K562 (cell line): ENCODE data around the gene PTGES3L. TPM values are rescaled to one million over a fixed set of nuclear protein-coding genes. Genes with fewer than 3 reads are reported as not detected.

Experiments
- BCL6 ChIP-seq: fragments of 250-450 bp; sonication (Bioruptor Pico); IDR thresholded peaks from 2 replicates; pipeline ENCODE4 v1.4.0; 2020
- EP400 ChIP-seq: fragments of 450-650 bp; IDR thresholded peaks from 2 replicates; pipeline ENCODE4 v1.6.1; 2017; ENCODE audit warnings: antibody characterized with exemption, mild to moderate bottlenecking, moderate library complexity
- GATA2 ChIP-seq: sonication (generic); formaldehyde crosslinking; IDR thresholded peaks from 2 replicates; pipeline ENCODE4 v1.4.0; 2020; ENCODE audit warnings: mild to moderate bottlenecking, missing genetic modification reagents
- MAFK ChIP-seq: IDR thresholded peaks from 2 replicates; pipeline ENCODE4 v1.6.1; 2011; ENCODE audit warnings: low read length, improper control_type of control experiment
- SAFB ChIP-seq: fragments of 200-400 bp; formaldehyde crosslinking; IDR thresholded peaks from 2 replicates; pipeline ENCODE4 v1.6.1; 2017; ENCODE audit warnings: low read depth, low read length, borderline replicate concordance
- ZNF589 ChIP-seq: fragments of 200-800 bp; sonication (Bioruptor generic); IDR thresholded peaks from 2 replicates; pipeline ENCODE4 v1.6.1; 2016; ENCODE audit warnings: low read depth, missing genetic modification characterization, missing compliant biosample characterization
- polyA plus RNA-seq, 8 experiments: library from polyadenylated mRNA; depleted of rRNA in 4 of 8; stranded (reverse) in 5 of 8; unstranded in 3 of 8; fragments of >200 nt; fragmentation: Nextera tagmentation in 2 of 8; fragmentation: Illumina TruSeq in 1 of 8; extraction: Ambion mirVana in 2 of 8; extraction: Trizol in 1 of 8; gene quantifications; 2 replicates each; pipeline versions ENCODE4 v1.2.1 to v1.2.3, GENCODE V29; 2011 to 2014; ENCODE audit warnings: inconsistent platforms in 1 of 8, missing spikeins in 1 of 8
- total RNA-seq, 7 experiments: library from RNA; depleted of rRNA in 6 of 7; stranded (reverse); fragments of >200 nt in 6 of 7; fragmentation: Illumina TruSeq in 2 of 7; extraction: Trizol in 2 of 7; gene quantifications; 2 replicates each; pipeline versions ENCODE4 v1.2.1 to v1.2.3, GENCODE V29; 2011 to 2021; ENCODE audit warnings: low replicate concordance in 1 of 7
- TF ChIP-seq, protein P1 (sequence below): fragments of 450-650 bp; IDR thresholded peaks from 2 replicates; pipeline ENCODE4 v1.6.1; 2017; ENCODE audit warnings: antibody characterized with exemption, mild to moderate bottlenecking
- TF ChIP-seq, protein P2 (sequence below): fragments of 200-800 bp; sonication (Bioruptor generic); IDR thresholded peaks from 2 replicates; pipeline ENCODE4 v1.6.1; 2017; ENCODE audit warnings: missing genetic modification characterization, missing compliant biosample characterization
- TF ChIP-seq, protein P3 (sequence below), 2 experiments: fragments of 200-800 bp in 1 of 2; sonication (Bioruptor generic) in 1 of 2; sonication (generic) in 1 of 2; formaldehyde crosslinking in 1 of 2; IDR thresholded peaks in 1 of 2; conservative IDR thresholded peaks in 1 of 2; 2 replicates each; pipeline versions ENCODE4 v1.5.0 to v1.6.1; 2016 to 2020; ENCODE audit warnings: missing compliant biosample characterization in 1 of 2, missing genetic modification characterization in 1 of 2, missing genetic modification reagents in 1 of 2

PTGES3L gene
- total and polyA plus RNA-seq, 9 of the 15 experiments (the other 6 are each of a cell fraction or from before 2014, with no cell fraction given): 6.0 to 16.0 (median 9.6) TPM

DNA sequence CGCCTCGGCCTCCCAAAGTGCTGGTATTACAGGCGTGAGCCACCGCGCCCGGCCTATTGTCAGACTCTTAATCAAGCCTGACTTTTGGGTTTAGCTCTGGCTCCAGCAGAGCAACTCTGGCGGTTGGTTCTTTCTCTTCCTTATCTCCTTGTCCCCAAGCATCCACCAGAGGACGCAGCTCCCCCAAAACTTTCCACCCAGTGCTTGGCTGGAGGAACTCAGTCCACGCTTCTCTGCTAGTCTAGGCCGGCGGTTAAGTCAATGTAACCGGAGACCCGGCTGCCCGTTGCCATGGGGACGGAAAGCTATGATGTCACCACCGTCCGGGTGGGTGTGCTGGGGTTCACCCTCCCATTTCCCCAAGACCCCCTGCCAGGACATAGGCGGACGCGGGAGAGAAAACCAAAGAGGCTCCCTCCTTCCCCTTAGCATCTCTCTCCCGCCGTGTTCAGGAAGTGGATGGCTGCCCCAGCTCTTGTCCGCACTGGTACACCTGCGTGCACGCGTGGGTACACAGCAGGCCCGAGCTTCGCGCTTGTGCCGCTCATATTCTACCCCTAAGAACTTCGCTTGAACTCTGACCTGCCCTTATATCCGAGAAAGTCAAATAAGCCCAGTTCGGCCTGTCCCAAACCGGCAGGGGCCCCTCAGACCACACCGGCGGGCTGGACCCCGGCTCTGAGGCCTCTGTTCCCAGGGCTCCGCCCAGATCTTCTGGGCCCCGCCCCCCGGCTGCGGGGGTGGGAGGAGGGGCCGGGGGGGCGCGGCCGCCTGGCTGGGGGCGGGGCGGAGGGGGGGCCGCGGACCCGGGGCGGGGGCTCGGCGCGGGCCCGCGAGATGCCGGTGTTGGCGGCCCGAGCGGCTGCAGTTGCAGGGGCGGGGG, 44.8 kb upstream of the PTGES3L start, which contains the start of gene RND2 (continued):
- TF ChIP-seq, protein P1, sequence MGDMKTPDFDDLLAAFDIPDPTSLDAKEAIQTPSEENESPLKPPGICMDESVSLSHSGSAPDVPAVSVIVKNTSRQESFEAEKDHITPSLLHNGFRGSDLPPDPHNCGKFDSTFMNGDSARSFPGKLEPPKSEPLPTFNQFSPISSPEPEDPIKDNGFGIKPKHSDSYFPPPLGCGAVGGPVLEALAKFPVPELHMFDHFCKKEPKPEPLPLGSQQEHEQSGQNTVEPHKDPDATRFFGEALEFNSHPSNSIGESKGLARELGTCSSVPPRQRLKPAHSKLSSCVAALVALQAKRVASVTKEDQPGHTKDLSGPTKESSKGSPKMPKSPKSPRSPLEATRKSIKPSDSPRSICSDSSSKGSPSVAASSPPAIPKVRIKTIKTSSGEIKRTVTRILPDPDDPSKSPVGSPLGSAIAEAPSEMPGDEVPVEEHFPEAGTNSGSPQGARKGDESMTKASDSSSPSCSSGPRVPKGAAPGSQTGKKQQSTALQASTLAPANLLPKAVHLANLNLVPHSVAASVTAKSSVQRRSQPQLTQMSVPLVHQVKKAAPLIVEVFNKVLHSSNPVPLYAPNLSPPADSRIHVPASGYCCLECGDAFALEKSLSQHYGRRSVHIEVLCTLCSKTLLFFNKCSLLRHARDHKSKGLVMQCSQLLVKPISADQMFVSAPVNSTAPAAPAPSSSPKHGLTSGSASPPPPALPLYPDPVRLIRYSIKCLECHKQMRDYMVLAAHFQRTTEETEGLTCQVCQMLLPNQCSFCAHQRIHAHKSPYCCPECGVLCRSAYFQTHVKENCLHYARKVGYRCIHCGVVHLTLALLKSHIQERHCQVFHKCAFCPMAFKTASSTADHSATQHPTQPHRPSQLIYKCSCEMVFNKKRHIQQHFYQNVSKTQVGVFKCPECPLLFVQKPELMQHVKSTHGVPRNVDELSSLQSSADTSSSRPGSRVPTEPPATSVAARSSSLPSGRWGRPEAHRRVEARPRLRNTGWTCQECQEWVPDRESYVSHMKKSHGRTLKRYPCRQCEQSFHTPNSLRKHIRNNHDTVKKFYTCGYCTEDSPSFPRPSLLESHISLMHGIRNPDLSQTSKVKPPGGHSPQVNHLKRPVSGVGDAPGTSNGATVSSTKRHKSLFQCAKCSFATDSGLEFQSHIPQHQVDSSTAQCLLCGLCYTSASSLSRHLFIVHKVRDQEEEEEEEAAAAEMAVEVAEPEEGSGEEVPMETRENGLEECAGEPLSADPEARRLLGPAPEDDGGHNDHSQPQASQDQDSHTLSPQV: peak; percentile 51; the same call in 1 of the 2 replicates
- TF ChIP-seq, protein P2, sequence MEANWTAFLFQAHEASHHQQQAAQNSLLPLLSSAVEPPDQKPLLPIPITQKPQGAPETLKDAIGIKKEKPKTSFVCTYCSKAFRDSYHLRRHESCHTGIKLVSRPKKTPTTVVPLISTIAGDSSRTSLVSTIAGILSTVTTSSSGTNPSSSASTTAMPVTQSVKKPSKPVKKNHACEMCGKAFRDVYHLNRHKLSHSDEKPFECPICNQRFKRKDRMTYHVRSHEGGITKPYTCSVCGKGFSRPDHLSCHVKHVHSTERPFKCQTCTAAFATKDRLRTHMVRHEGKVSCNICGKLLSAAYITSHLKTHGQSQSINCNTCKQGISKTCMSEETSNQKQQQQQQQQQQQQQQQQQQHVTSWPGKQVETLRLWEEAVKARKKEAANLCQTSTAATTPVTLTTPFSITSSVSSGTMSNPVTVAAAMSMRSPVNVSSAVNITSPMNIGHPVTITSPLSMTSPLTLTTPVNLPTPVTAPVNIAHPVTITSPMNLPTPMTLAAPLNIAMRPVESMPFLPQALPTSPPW (CRISPR knock-in tag): peak; percentile 98
- no peak for TF ChIP-seq SAFB
- peak; percentile 29 for TF ChIP-seq GATA2
- TF ChIP-seq, protein P3, sequence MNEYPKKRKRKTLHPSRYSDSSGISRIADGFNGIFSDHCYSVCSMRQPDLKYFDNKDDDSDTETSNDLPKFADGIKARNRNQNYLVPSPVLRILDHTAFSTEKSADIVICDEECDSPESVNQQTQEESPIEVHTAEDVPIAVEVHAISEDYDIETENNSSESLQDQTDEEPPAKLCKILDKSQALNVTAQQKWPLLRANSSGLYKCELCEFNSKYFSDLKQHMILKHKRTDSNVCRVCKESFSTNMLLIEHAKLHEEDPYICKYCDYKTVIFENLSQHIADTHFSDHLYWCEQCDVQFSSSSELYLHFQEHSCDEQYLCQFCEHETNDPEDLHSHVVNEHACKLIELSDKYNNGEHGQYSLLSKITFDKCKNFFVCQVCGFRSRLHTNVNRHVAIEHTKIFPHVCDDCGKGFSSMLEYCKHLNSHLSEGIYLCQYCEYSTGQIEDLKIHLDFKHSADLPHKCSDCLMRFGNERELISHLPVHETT (CRISPR knock-in tag; conservative IDR thresholded peaks at IDR 0.05 in 1 of 2, IDR thresholded peaks at IDR 0.05 in 1 of 2): peak in 1 of 2 experiments; percentile 6; a peak in 1 of 4 replicates
- no peak for TF ChIP-seq BCL6 (CRISPR knock-in tag)
- peak; percentile 56; the same call in 1 of the 2 replicates for TF ChIP-seq ZNF589
- TF ChIP-seq EP400: peak; percentile 84
- TF ChIP-seq MAFK: peak; percentile 11; the same call in 1 of the 2 replicates
